SK-N-SH (cell line): ENCODE results near the gene PITPNB.

Source experiments
- EZH2phosphoT487 ChIP-seq: fragments of 200-600 bp; sonication (generic); IDR thresholded peaks from 2 replicates; pipeline ENCODE4 v1.6.1; 2017; ENCODE audit warnings: low read depth, mixed run types, mild to moderate bottlenecking, antibody characterized with exemption, moderate library complexity, borderline replicate concordance
- FOXM1 ChIP-seq: IDR thresholded peaks from 2 replicates; pipeline ENCODE4 v1.4.0; 2012; ENCODE audit warnings: low read depth, mild to moderate bottlenecking
- GABPA ChIP-seq: IDR thresholded peaks from 2 replicates; pipeline ENCODE4 v1.4.0; 2012; ENCODE audit warnings: low read depth, mild to moderate bottlenecking
- JUND ChIP-seq: IDR thresholded peaks from 2 replicates; pipeline ENCODE4 v1.4.0; 2012
- MXI1 ChIP-seq: IDR thresholded peaks from 2 replicates; pipeline ENCODE4 v1.6.1; 2012; ENCODE audit warnings: mild to moderate bottlenecking, low read depth, low read length, improper control_type of control experiment
- POLR2AphosphoS5 ChIP-seq: IDR thresholded peaks from 2 replicates; pipeline ENCODE4 v1.6.1; 2012; ENCODE audit warnings: low read depth, low read length
- RFX5 ChIP-seq: IDR thresholded peaks from 2 replicates; pipeline ENCODE4 v1.6.1; 2012; ENCODE audit warnings: mild to moderate bottlenecking, improper control_type of control experiment, low read length
- SMC3 ChIP-seq: IDR thresholded peaks from 2 replicates; pipeline ENCODE4 v1.6.1; 2012; ENCODE audit warnings: low read depth, low read length, improper control_type of control experiment
- YY1 ChIP-seq: IDR thresholded peaks from 2 replicates; pipeline ENCODE4 v1.4.0; 2012; ENCODE audit warnings: low read depth, mild to moderate bottlenecking
- TF ChIP-seq, protein P1 (sequence below): IDR thresholded peaks from 2 replicates; pipeline ENCODE4 v1.6.1; 2012; ENCODE audit warnings: mild to moderate bottlenecking, low read depth, low read length, moderate library complexity
- TF ChIP-seq, protein P2 (sequence below): fragments of 200-600 bp; sonication (generic); IDR thresholded peaks from 2 replicates; pipeline ENCODE4 v1.6.1; 2017; ENCODE audit warnings: antibody characterized with exemption, mild to moderate bottlenecking, moderate library complexity
- TF ChIP-seq, protein P3 (sequence below): IDR thresholded peaks from 2 replicates; pipeline ENCODE4 v1.4.0; 2012; ENCODE audit warnings: low read depth, borderline replicate concordance
- TF ChIP-seq, protein P4 (sequence below): fragments of 150-350 bp; IDR thresholded peaks from 2 replicates; pipeline ENCODE4 v1.6.1; 2017; ENCODE audit warnings: antibody characterized with exemption, low read length, low read depth, borderline replicate concordance

DNA sequence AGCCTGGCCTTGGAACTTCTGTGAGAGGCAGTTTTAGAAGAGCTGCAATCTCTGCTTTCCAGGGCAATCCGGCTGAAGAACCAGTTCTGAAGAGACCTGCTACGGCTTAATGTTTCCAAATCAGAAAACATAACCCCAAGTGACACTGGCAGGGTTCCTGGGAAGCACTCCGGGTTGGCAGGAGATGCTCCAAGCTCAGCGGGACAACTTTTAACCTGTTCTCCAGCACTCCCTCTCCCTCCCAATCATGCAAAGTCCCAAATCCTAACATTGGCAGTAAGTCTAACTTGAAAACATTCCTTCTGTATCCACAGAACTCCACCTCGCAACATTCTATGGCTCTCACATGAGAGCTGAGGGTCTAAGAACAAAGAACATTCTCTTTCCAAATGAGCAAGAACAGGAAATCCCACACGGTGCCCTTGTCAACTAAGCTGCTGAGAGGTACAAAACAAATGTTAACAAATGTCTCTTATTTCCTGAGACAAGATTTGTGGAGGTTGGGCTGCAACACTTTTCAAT, 69.0 kb downstream of the PITPNB start:
- TF ChIP-seq, protein P1, sequence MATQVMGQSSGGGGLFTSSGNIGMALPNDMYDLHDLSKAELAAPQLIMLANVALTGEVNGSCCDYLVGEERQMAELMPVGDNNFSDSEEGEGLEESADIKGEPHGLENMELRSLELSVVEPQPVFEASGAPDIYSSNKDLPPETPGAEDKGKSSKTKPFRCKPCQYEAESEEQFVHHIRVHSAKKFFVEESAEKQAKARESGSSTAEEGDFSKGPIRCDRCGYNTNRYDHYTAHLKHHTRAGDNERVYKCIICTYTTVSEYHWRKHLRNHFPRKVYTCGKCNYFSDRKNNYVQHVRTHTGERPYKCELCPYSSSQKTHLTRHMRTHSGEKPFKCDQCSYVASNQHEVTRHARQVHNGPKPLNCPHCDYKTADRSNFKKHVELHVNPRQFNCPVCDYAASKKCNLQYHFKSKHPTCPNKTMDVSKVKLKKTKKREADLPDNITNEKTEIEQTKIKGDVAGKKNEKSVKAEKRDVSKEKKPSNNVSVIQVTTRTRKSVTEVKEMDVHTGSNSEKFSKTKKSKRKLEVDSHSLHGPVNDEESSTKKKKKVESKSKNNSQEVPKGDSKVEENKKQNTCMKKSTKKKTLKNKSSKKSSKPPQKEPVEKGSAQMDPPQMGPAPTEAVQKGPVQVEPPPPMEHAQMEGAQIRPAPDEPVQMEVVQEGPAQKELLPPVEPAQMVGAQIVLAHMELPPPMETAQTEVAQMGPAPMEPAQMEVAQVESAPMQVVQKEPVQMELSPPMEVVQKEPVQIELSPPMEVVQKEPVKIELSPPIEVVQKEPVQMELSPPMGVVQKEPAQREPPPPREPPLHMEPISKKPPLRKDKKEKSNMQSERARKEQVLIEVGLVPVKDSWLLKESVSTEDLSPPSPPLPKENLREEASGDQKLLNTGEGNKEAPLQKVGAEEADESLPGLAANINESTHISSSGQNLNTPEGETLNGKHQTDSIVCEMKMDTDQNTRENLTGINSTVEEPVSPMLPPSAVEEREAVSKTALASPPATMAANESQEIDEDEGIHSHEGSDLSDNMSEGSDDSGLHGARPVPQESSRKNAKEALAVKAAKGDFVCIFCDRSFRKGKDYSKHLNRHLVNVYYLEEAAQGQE, result no peak
- TF ChIP-seq YY1, result no peak
- TF ChIP-seq, protein P2, sequence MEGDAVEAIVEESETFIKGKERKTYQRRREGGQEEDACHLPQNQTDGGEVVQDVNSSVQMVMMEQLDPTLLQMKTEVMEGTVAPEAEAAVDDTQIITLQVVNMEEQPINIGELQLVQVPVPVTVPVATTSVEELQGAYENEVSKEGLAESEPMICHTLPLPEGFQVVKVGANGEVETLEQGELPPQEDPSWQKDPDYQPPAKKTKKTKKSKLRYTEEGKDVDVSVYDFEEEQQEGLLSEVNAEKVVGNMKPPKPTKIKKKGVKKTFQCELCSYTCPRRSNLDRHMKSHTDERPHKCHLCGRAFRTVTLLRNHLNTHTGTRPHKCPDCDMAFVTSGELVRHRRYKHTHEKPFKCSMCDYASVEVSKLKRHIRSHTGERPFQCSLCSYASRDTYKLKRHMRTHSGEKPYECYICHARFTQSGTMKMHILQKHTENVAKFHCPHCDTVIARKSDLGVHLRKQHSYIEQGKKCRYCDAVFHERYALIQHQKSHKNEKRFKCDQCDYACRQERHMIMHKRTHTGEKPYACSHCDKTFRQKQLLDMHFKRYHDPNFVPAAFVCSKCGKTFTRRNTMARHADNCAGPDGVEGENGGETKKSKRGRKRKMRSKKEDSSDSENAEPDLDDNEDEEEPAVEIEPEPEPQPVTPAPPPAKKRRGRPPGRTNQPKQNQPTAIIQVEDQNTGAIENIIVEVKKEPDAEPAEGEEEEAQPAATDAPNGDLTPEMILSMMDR, result no peak
- TF ChIP-seq POLR2AphosphoS5, result no peak
- TF ChIP-seq MXI1, result no peak
- TF ChIP-seq EZH2phosphoT487, result no peak
- TF ChIP-seq, protein P3, sequence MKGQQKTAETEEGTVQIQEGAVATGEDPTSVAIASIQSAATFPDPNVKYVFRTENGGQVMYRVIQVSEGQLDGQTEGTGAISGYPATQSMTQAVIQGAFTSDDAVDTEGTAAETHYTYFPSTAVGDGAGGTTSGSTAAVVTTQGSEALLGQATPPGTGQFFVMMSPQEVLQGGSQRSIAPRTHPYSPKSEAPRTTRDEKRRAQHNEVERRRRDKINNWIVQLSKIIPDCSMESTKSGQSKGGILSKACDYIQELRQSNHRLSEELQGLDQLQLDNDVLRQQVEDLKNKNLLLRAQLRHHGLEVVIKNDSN, result no peak
- no peak for TF ChIP-seq RFX5
- TF ChIP-seq FOXM1, result no peak
- no peak for TF ChIP-seq SMC3
- no peak for TF ChIP-seq GABPA
- TF ChIP-seq JUND, result no peak
- TF ChIP-seq, protein P4, sequence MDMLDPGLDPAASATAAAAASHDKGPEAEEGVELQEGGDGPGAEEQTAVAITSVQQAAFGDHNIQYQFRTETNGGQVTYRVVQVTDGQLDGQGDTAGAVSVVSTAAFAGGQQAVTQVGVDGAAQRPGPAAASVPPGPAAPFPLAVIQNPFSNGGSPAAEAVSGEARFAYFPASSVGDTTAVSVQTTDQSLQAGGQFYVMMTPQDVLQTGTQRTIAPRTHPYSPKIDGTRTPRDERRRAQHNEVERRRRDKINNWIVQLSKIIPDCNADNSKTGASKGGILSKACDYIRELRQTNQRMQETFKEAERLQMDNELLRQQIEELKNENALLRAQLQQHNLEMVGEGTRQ, result no peak
